Mucosa of stomach (tissue), 1 donor: ENCODE measurements around the gene SLC35E2B.

Source experiments
- H3K27me3 ChIP-seq: one replicate; pipeline ENCODE4 v1.7.0; 2013; ENCODE audit warnings: mild to moderate bottlenecking, low read length; ENCODE audit not compliant: control insufficient read depth, insufficient read depth
- H3K36me3 ChIP-seq: one replicate; pipeline ENCODE4 v1.7.0; 2013; ENCODE audit warnings: low read length; ENCODE audit not compliant: control insufficient read depth, insufficient read depth
- H3K4me1 ChIP-seq: one replicate; pipeline ENCODE4 v1.7.0; 2013; ENCODE audit warnings: mild to moderate bottlenecking, low read length; ENCODE audit not compliant: control insufficient read depth, insufficient read depth
- H3K4me3 ChIP-seq: one replicate; pipeline ENCODE4 v1.7.0; 2013; ENCODE audit warnings: low read length
- H3K9ac ChIP-seq: one replicate; pipeline ENCODE4 v1.7.0; 2013; ENCODE audit warnings: mild to moderate bottlenecking, low read length, moderate library complexity
- H3K9me3 ChIP-seq: one replicate; pipeline ENCODE4 v1.7.0; 2013; ENCODE audit warnings: mild to moderate bottlenecking, low read length, moderate library complexity; ENCODE audit not compliant: control insufficient read depth
- donor health status: Pancreatic carcinoma.

SLC35E2B gene

GRCh38 chr1:1627829-1628753 lies 64.5 kb downstream of the SLC35E2B start:
- Histone ChIP-seq H3K27me3 (peaks cover 14% of the 10 kb centered on the region), H3K4me1 (peaks cover 12% of the 10 kb centered on the region), H3K9me3 (no peaks in the 10 kb centered on the region), H3K4me3 (no peak overlapping the region), H3K36me3 (no peaks in the 10 kb centered on the region), H3K9ac (no peak overlapping the region)

DNA sequence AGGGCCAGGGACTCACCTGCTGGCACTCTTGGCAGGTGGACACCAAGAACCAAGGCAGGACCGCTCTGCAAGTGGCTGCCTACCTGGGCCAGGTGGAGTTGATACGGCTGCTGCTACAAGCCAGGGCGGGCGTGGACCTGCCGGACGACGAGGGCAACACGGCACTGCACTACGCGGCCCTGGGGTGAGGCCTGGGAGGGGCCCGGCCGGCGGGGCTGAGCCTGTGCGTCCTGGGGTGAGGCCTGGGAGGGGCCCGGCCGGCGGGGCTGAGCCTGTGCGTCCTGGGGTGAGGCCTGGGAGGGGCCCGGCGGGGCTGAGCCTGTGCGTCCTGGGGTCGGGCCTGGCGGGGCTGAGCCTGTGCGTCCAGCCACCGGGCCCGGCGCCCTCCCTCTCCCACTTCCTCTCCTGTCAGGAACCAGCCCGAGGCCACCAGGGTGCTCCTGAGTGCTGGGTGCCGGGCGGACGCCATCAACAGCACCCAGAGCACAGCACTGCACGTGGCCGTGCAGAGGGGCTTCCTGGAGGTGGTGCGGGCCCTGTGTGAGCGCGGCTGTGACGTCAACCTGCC lies 65.2 kb downstream of the SLC35E2B start:
- H3K4me3 ChIP-seq: no peak overlapping the region

DNA sequence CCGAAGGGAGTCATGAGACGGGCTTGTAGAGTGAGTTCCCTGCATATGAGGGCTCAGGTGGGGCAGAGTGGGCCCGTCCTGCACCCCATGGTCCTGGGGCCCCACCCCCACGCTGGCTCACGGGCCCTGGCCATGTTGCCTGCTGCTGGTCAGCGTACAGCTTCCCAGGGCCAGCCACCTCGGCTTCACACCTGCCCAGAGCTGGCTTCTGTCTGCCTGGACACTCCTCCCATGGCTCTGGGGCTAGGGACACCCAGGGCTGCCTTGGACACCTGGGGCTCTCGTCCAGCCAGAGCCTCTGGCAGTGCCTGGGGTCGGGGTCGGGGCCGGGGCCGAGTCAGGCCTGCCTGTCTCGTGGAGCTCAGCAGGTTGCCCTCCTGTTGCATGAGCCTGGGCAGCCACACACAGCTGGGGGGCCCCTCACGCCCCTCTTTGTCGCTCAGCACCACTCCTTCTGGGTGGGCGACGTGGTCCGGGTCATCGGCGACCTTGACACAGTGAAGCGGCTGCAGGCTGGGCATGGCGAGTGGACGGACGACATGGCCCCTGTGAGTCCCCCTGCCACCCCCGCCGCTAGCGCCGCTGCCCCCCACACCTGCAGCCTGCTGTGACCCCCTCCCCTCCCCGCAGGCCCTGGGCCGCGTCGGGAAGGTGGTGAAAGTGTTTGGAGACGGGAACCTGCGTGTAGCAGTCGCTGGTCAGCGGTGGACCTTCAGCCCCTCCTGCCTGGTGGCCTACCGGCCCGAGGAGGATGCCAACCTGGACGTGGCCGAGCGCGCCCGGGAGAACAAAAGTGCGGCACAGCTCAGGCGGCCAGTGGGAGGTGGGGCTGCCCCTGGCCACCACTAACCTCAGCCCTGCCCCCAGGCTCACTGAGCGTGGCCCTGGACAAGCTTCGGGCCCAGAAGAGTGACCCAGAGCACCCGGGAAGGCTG lies 66.1 kb downstream of the SLC35E2B start:
- H3K36me3 ChIP-seq: no peaks in the 10 kb centered on the region
- peaks cover 12% of the 10 kb centered on the region for H3K4me1 ChIP-seq
- H3K9ac ChIP-seq: no peak overlapping the region
- peaks cover 5% of the 10 kb centered on the region for H3K27me3 ChIP-seq
- H3K4me3 ChIP-seq: no peak overlapping the region
- H3K9me3 ChIP-seq: no peaks in the 10 kb centered on the region

More for the DNA sequence above, 65.2 kb downstream of the SLC35E2B start:
- Histone ChIP-seq H3K4me1 (peaks cover 12% of the 10 kb centered on the region), H3K9me3 (no peaks in the 10 kb centered on the region), H3K9ac (no peak overlapping the region), H3K27me3 (peaks cover 14% of the 10 kb centered on the region), H3K36me3 (no peaks in the 10 kb centered on the region)

GRCh38 chr1:1625824-1626206 lies 66.8 kb downstream of the SLC35E2B start:
- Histone ChIP-seq H3K9ac (no peak overlapping the region), H3K4me1 (peaks cover 12% of the 10 kb centered on the region), H3K27me3 (no peaks in the 10 kb centered on the region), H3K9me3 (no peaks in the 10 kb centered on the region), H3K4me3 (no peak overlapping the region), H3K36me3 (no peaks in the 10 kb centered on the region)

- Histone ChIP-seq H3K9ac (no peak overlapping the region), H3K27me3 (no peaks in the 10 kb centered on the region), H3K36me3 (no peaks in the 10 kb centered on the region), H3K4me1 (peaks cover 12% of the 10 kb centered on the region), H3K9me3 (no peaks in the 10 kb centered on the region), H3K4me3 (no peak overlapping the region)
These were observed 67.2 kb downstream of the SLC35E2B start for GRCh38 chr1:1625404-1625775.

- Histone ChIP-seq H3K9me3 (no peaks in the 10 kb centered on the region), H3K9ac (no peak overlapping the region), H3K27me3 (no peaks in the 10 kb centered on the region), H3K4me1 (peaks cover 12% of the 10 kb centered on the region), H3K36me3 (no peaks in the 10 kb centered on the region), H3K4me3 (no peak overlapping the region)
These were observed 67.9 kb downstream of the SLC35E2B start for GRCh38 chr1:1624443-1625403.

DNA sequence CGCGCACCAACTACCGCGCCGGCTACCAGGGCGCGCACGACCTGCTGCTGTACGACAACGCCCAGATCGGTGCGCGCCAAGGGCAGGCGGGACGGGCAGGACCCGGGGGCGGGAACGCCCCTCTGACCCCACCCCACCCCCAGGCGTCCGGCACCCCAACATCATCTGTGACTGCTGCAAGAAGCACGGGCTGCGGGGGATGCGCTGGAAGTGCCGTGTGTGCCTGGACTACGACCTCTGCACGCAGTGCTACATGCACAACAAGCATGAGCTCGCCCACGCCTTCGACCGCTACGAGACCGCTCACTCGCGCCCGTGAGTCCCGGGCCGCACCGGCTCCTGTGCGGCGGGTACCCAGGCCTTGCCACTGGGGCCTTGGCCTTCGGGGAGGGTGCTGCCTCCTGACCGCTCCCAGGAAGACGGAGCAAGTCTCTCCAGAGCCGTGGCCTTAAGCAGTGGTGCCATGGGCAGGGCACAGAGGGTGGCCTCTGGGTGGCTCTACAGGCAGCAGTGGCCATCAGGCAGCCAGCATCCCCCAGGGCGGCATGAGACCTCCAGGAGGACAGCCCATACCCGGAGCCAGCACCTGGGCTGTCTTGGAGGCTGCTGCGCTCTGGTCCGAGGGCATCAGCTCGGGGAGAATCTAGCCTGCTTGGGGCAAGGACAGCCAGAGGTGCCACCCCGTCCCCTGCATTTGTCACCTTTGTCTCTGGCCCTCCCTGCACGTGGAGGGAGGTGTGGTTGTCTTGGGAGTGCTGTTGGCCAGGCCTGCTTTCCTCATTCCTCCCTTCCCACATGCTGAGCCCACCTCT lies 68.8 kb downstream of the SLC35E2B start:
- Histone ChIP-seq H3K36me3 (no peaks in the 10 kb centered on the region), H3K4me1 (peaks cover 12% of the 10 kb centered on the region), H3K9me3 (no peaks in the 10 kb centered on the region), H3K9ac (no peak overlapping the region), H3K4me3 (no peak overlapping the region), H3K27me3 (no peaks in the 10 kb centered on the region)

DNA sequence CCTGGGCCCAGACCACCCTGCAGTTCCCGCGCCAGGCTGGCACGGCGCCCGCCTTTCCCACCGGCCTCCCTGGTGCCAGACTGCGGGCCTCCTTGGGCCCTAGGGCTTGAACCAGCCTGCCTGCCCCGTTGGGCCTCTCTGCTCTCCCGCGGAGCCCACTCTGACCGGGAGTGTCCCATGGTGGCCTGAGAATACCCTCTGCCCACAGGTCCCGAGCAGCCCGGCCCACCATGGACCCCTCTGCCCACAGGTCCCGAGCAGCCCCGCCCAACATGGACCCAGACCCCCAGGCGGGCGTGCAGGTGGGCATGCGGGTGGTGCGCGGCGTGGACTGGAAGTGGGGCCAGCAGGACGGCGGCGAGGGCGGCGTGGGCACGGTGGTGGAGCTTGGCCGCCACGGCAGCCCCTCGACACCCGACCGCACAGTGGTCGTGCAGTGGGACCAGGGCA lies 69.4 kb downstream of the SLC35E2B start:
- Histone ChIP-seq H3K9ac (no peak overlapping the region), H3K27me3 (no peaks in the 10 kb centered on the region), H3K4me1 (peaks cover 12% of the 10 kb centered on the region), H3K9me3 (no peaks in the 10 kb centered on the region), H3K36me3 (no peaks in the 10 kb centered on the region), H3K4me3 (no peak overlapping the region)

- Histone ChIP-seq H3K27me3 (no peaks in the 10 kb centered on the region), H3K9ac (no peak overlapping the region), H3K4me1 (peaks cover 10% of the 10 kb centered on the region), H3K4me3 (no peak overlapping the region), H3K36me3 (no peaks in the 10 kb centered on the region), H3K9me3 (no peaks in the 10 kb centered on the region)
These were observed 69.9 kb downstream of the SLC35E2B start for GRCh38 chr1:1622788-1623094.

- peaks cover 11% of the 10 kb centered on the region for H3K4me1 ChIP-seq
- no peaks in the 10 kb centered on the region for H3K9me3 ChIP-seq
- H3K27me3 ChIP-seq: no peaks in the 10 kb centered on the region
- H3K4me3 ChIP-seq: no peak overlapping the region
- no peak overlapping the region for H3K9ac ChIP-seq
- no peaks in the 10 kb centered on the region for H3K36me3 ChIP-seq
These were observed 70.4 kb downstream of the SLC35E2B start for GRCh38 chr1:1622010-1622787.
